ENCODE results near the gene RAPGEF3.

Gene RAPGEF3

GRCh38 chr12:47791874-47792273 lies 33.2 kb upstream of the RAPGEF3 start:
- ATAC-seq, result no peak

GRCh38 chr12:47791351-47791746 lies 32.7 kb upstream of the RAPGEF3 start:
- TF ChIP-seq ZNF8 (CRISPR knock-in tag; IDR thresholded peaks at IDR 0.05), result no peak
- TF ChIP-seq ARNTL (CRISPR knock-in tag; IDR thresholded peaks at IDR 0.05; ENCODE audit: borderline replicate concordance, low read depth), result no peak
- no peak for TF ChIP-seq SNAI2 (CRISPR knock-in tag; IDR thresholded peaks at IDR 0.05)
- TF ChIP-seq ISL1 (CRISPR knock-in tag; IDR thresholded peaks at IDR 0.05), result no peak
- no peak for TF ChIP-seq ESRRG (CRISPR knock-in tag; IDR thresholded peaks at IDR 0.05)
- no peak for TF ChIP-seq ZFP3 (CRISPR knock-in tag; IDR thresholded peaks at IDR 0.05)
- no peak for TF ChIP-seq TSHZ2 (CRISPR knock-in tag; IDR thresholded peaks at IDR 0.05)
- no peak for TF ChIP-seq OSR1 (CRISPR knock-in tag; IDR thresholded peaks at IDR 0.05)
- no peak for TF ChIP-seq PPARA (CRISPR knock-in tag; IDR thresholded peaks at IDR 0.05; ENCODE audit: borderline replicate concordance)
- no peak for TF ChIP-seq ZNF70 (CRISPR knock-in tag; IDR thresholded peaks at IDR 0.05)
- ATAC-seq, result no peak

More at GRCh38 chr12:47791874-47792273, 33.2 kb upstream of the RAPGEF3 start:
- TF ChIP-seq PPARA (CRISPR knock-in tag; IDR thresholded peaks at IDR 0.05; ENCODE audit: borderline replicate concordance) (no peak), SNAI2 (CRISPR knock-in tag; IDR thresholded peaks at IDR 0.05) (no peak), PATZ1 (CRISPR knock-in tag; IDR thresholded peaks at IDR 0.05; ENCODE audit: borderline replicate concordance) (no peak), GLIS3 (CRISPR knock-in tag; IDR thresholded peaks at IDR 0.05) (no peak), CREB5 (CRISPR knock-in tag; IDR thresholded peaks at IDR 0.05; ENCODE audit: low read depth) (no peak), ZC3H10 (CRISPR knock-in tag; IDR thresholded peaks at IDR 0.05) (no peak), BACH2 (CRISPR knock-in tag; IDR thresholded peaks at IDR 0.05; ENCODE audit: borderline replicate concordance) (no peak), OSR1 (CRISPR knock-in tag; IDR thresholded peaks at IDR 0.05) (no peak)

GRCh38 chr12:47790676-47791350 lies 32.1 kb upstream of the RAPGEF3 start:
- ATAC-seq, result no peak
- TF ChIP-seq ZFP30 (CRISPR knock-in tag; IDR thresholded peaks at IDR 0.05), result no peak
- TF ChIP-seq TCF4 (CRISPR knock-in tag; IDR thresholded peaks at IDR 0.05; ENCODE audit: borderline replicate concordance), result no peak

GRCh38 chr12:47789712-47790489 lies 31.2 kb upstream of the RAPGEF3 start:
- TF ChIP-seq ZFP30 (CRISPR knock-in tag; IDR thresholded peaks at IDR 0.05) (no peak), ARNTL (CRISPR knock-in tag; IDR thresholded peaks at IDR 0.05; ENCODE audit: borderline replicate concordance, low read depth) (no peak), ZNF70 (CRISPR knock-in tag; IDR thresholded peaks at IDR 0.05) (no peak), ESRRG (CRISPR knock-in tag; IDR thresholded peaks at IDR 0.05) (no peak), RARB (CRISPR knock-in tag; IDR thresholded peaks at IDR 0.05) (no peak), TSHZ2 (CRISPR knock-in tag; IDR thresholded peaks at IDR 0.05) (no peak), PATZ1 (CRISPR knock-in tag; IDR thresholded peaks at IDR 0.05; ENCODE audit: borderline replicate concordance) (no peak), TOX (CRISPR knock-in tag; IDR thresholded peaks at IDR 0.05; ENCODE audit: borderline replicate concordance) (no peak), ISL1 (CRISPR knock-in tag; IDR thresholded peaks at IDR 0.05) (no peak), ZFP3 (CRISPR knock-in tag; IDR thresholded peaks at IDR 0.05) (no peak)
- ATAC-seq, result no peak
